ENCODE measurements around the gene HRAS. TPM values are rescaled to one million over a fixed set of nuclear protein-coding genes. Genes with fewer than 3 reads are reported as not detected.

HRAS gene
- total RNA-seq, 3 donors from 2014 or later (not counting 1 experiment from before 2014, with no cell fraction given): 27.6 to 35.0 (median 30.6) TPM

- no peak for DNase-seq
- Histone ChIP-seq H3K9me3 (ENCODE audit: control insufficient read depth, insufficient read depth, low read length) (no peaks in the 10 kb centered on the region), H3K27ac (ENCODE audit: low read length) (no peak overlapping the region), H3K27me3 (ENCODE audit: control insufficient read depth, insufficient read depth, low read length) (no peaks in the 10 kb centered on the region), H3K4me1 (ENCODE audit: control insufficient read depth, insufficient read depth, low read length) (peaks cover 23% of the 10 kb centered on the region), H3K4me3 (ENCODE audit: low read length) (no peak overlapping the region), H3K36me3 (ENCODE audit: control insufficient read depth, insufficient read depth, low read length) (no peaks in the 10 kb centered on the region)
- Mint-ChIP-seq H3K27ac (no peak overlapping the region), H3K36me3 (no peaks in the 10 kb centered on the region), H3K4me3 (peak overlapping the region; percentile 37), H3K4me1 (no peaks in the 10 kb centered on the region), H3K9me3 (no peaks in the 10 kb centered on the region), H3K27me3 (ENCODE audit: low read depth in 2 of 2) (peaks cover 0 to 5% of the 10 kb centered on the region in 2 donors)
- 93% methylated on average over 27 of the region's 27 CpGs for WGBS (ENCODE audit: insufficient coverage)
- no peak for ATAC-seq
- intact Hi-C loops (cut with micrococcal nuclease): no loop called here
- TF ChIP-seq CTCF (IDR thresholded peaks at IDR 0.05): no peak
These were observed 18.0 kb upstream of the HRAS start for GRCh38 chr11:553083-553987.

GRCh38 chr11:551596-551995 lies 16.2 kb upstream of the HRAS start:
- no peaks in the 10 kb centered on the region for H3K36me3 Mint-ChIP-seq
- Histone ChIP-seq H3K36me3 (ENCODE audit: control insufficient read depth, insufficient read depth, low read length) (no peaks in the 10 kb centered on the region), H3K4me3 (ENCODE audit: low read length) (no peak overlapping the region), H3K4me1 (ENCODE audit: control insufficient read depth, insufficient read depth, low read length) (peaks cover 23% of the 10 kb centered on the region), H3K27ac (ENCODE audit: low read length) (no peak overlapping the region), H3K9me3 (ENCODE audit: control insufficient read depth, insufficient read depth, low read length) (no peaks in the 10 kb centered on the region), H3K27me3 (ENCODE audit: control insufficient read depth, insufficient read depth, low read length) (no peaks in the 10 kb centered on the region)
- peaks cover 0 to 5% of the 10 kb centered on the region in 2 donors for H3K27me3 Mint-ChIP-seq (ENCODE audit: low read depth in 2 of 2)
- WGBS (ENCODE audit: insufficient coverage): 92% methylated on average over 12 of the region's 12 CpGs
- no peak overlapping the region for H3K4me3 Mint-ChIP-seq
- H3K27ac Mint-ChIP-seq: no peak overlapping the region
- no peaks in the 10 kb centered on the region for H3K4me1 Mint-ChIP-seq
- no peaks in the 10 kb centered on the region for H3K9me3 Mint-ChIP-seq
- intact Hi-C loops (cut with micrococcal nuclease): no loop called here
- no peak for ATAC-seq
- no peak for DNase-seq
- no peak for TF ChIP-seq CTCF (IDR thresholded peaks at IDR 0.05)

- no peak overlapping the region for H3K27ac ChIP-seq (ENCODE audit: low read length)
- H3K27me3 ChIP-seq (ENCODE audit: control insufficient read depth, insufficient read depth, low read length): no peaks in the 10 kb centered on the region
- peaks cover 0 to 3% of the 10 kb centered on the region in 2 donors for H3K27me3 Mint-ChIP-seq (ENCODE audit: low read depth in 2 of 2)
- intact Hi-C loops (cut with micrococcal nuclease): no loop called here
- no peak for DNase-seq
- H3K36me3 Mint-ChIP-seq: no peaks in the 10 kb centered on the region
- no peak overlapping the region for H3K27ac Mint-ChIP-seq
- H3K4me1 Mint-ChIP-seq: no peaks in the 10 kb centered on the region
- H3K4me3 ChIP-seq (ENCODE audit: low read length): no peak overlapping the region
- H3K4me3 Mint-ChIP-seq: no peak overlapping the region
- H3K36me3 ChIP-seq (ENCODE audit: control insufficient read depth, insufficient read depth, low read length): no peaks in the 10 kb centered on the region
- WGBS (ENCODE audit: insufficient coverage): 81% methylated on average over 16 of the region's 16 CpGs
- H3K9me3 ChIP-seq (ENCODE audit: control insufficient read depth, insufficient read depth, low read length): no peaks in the 10 kb centered on the region
- ATAC-seq: no peak
- H3K4me1 ChIP-seq (ENCODE audit: control insufficient read depth, insufficient read depth, low read length): peaks cover 21% of the 10 kb centered on the region
- no peaks in the 10 kb centered on the region for H3K9me3 Mint-ChIP-seq
- TF ChIP-seq CTCF (IDR thresholded peaks at IDR 0.05): no peak
These were observed 15.8 kb upstream of the HRAS start for GRCh38 chr11:551131-551530.

Measured in natural killer cell (primary cell).